Activated CD4-positive, alpha-beta T cell treated with anti-CD3 and anti-CD28 coated beads, Interleukin-2, amount 10 ng/mL, durations not matched to agents 7 days and 5 days (primary cell): Measurements from ENCODE around the gene SHC3. TPM values are rescaled to one million over a fixed set of nuclear protein-coding genes. Genes with fewer than 3 reads are reported as not detected.
"Not testable (repeated sequence)": the region's sequence is repeated elsewhere in the genome, so short reads cannot be mapped to it uniquely, and the experiment has no call there.

Experiments
- CTCF ChIA-PET: fragments of 350-600 bp; sonication (Branson Sonifier 250); formaldehyde crosslinking; loops from one replicate; lab custom pipeline; 2021; ENCODE audit warnings: antibody characterized with exemption; lab: Charles Lee
- POLR2A ChIA-PET: fragments of 350-600 bp; sonication (Branson Sonifier 250); formaldehyde crosslinking; loops from one replicate; lab custom pipeline; 2021; ENCODE audit warnings: antibody characterized with exemption; lab: Charles Lee
- DNase-seq: peaks from one replicate; pipeline ENCODE4 v3.0.0-alpha.2; 2020
- H3K27ac Mint-ChIP-seq: one replicate; pipeline ENCODE4 v1.8.0; 2021; ENCODE audit warnings: mild to moderate bottlenecking, moderate library complexity, mixed read lengths
- H3K27me3 Mint-ChIP-seq: one replicate; pipeline ENCODE4 v1.8.0; 2021; ENCODE audit warnings: mixed read lengths
- H3K36me3 Mint-ChIP-seq: one replicate; pipeline ENCODE4 v1.8.0; 2021; ENCODE audit warnings: low read depth, mixed read lengths
- H3K4me1 Mint-ChIP-seq: one replicate; pipeline ENCODE4 v1.8.0; 2021; ENCODE audit warnings: mixed read lengths
- H3K4me3 Mint-ChIP-seq: one replicate; pipeline ENCODE4 v1.8.0; 2021; ENCODE audit warnings: mild to moderate bottlenecking, moderate library complexity, mixed read lengths
- H3K9me3 Mint-ChIP-seq: one replicate; pipeline ENCODE4 v1.8.0; 2021; ENCODE audit warnings: mixed read lengths
- total RNA-seq, 2 experiments: library from RNA; stranded (reverse); gene quantifications; one replicate each; pipeline ENCODE4 v1.2.3, GENCODE V29; 2021

SHC3 gene
- total RNA-seq = not detected

DNA sequence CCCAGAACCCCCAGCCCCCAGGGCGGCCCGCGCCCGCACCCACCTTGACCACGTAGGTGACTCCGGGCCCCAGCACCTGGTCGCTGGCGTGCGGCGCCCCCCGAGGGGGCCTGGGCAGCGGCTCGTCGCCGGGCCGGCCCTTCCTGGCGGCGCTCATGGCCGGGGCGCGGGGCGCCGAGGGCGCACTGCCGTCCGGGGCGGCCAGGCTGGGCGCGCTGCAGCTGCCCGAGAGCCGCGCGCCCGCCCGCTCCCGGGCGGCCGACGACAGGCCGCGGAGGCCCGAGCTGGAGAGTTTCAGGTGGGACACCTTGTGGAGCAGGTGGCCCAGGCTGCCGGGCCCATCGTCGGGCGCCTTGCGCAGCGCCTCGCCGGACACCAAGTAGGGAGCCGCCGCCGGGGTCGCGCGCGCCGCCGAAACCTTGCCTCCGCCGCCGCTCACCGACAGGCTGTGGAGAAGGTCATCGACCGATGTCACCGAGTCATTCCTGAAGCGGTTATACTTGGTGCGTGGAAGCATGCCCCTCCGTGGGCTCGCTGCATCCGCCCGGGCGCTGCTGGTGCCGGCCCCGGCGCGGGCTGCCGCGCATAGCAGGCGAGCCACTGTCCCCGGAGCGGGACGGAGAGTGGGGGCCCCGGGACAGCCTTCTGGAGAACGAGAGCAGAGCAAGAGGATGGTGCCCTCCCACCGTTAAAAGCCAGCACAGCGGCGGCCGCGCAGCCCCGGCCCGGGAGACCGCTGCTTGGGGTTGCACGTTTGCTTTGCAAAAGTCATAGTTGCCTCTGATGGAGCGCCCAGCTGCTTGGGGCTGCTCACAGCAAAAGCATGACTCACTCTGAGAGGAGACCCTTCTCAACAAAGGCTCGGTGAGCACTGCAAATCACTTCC is at the start of gene SHC3:
TSS of gene SHC3 (minus strand) at position 875 of the 886 bp plus-strand sequence. CDS start at position 517, 358 bp downstream.
- H3K9me3 Mint-ChIP-seq = no peaks in the 10 kb centered on the region
- CTCF ChIA-PET = no interaction called here
- H3K36me3 Mint-ChIP-seq = peaks cover 4% of the 10 kb centered on the region
- no peak within 1 kb of the TSS for H3K27ac Mint-ChIP-seq
- DNase-seq = no peak
- POLR2A ChIA-PET = no interaction called here
- peaks cover 16% of the 10 kb centered on the region for H3K4me1 Mint-ChIP-seq
- peak within 1 kb of the TSS; percentile 21 for H3K4me3 Mint-ChIP-seq
- peaks cover 69% of the 10 kb centered on the region for H3K27me3 Mint-ChIP-seq

DNA sequence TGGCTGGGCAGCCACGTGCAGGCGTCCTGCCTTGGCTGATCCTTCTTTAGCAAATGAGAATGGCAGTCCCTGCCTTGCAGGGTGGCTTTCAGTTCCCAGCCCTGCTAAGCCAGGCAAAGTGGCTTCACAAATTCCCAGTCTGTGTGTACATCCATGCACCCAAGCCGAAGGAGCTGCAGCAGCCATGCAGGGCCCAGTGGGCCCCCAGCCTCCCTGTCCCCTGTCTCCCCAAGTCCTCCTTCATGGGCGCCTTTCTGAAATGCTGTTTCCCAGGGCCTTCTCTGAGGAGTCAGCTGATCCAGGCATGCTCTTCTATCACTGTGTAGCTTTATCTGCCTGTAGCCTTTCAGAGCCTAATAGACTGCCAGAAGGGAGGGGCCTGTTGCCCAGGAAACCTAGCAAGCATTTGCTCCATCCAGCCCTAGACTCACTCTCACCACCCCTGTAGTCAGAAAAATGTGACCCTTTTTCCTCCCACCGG is 47.4 kb upstream of the SHC3 start:
- no peak for DNase-seq
- H3K4me3 Mint-ChIP-seq = no peak overlapping the region
- ChIA-PET POLR2A (no interaction called here), CTCF (no interaction called here)
- no peak overlapping the region for H3K27ac Mint-ChIP-seq
- peaks cover 50% of the 10 kb centered on the region for H3K27me3 Mint-ChIP-seq
- H3K36me3 Mint-ChIP-seq = no peaks in the 10 kb centered on the region
- H3K4me1 Mint-ChIP-seq = no peaks in the 10 kb centered on the region
- H3K9me3 Mint-ChIP-seq = no peaks in the 10 kb centered on the region

DNA sequence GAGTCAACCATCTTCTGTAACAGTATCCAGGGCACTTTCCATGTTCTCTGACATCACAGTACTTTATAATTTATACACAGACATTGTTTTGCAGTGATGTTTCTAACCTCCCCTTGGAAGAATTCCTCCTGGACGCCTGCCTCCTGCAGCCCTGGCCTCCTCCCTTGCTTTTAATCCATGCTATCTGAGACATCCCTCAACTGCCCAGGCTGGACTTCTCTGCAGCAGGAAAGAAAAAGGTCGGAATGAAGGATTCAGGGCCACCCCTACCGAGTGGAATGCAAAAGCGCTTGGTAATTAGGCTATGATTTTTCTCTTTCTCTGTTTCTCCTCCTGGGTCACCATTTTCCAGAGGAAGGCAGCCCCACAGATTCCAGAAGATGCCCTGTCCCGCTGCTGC is 47.0 kb upstream of the SHC3 start:
- Mint-ChIP-seq H3K27me3 (peaks cover 47% of the 10 kb centered on the region), H3K9me3 (no peaks in the 10 kb centered on the region), H3K36me3 (no peaks in the 10 kb centered on the region), H3K27ac (no peak overlapping the region), H3K4me3 (no peak overlapping the region), H3K4me1 (no peaks in the 10 kb centered on the region)
- no peak for DNase-seq
- CTCF ChIA-PET = no interaction called here
- POLR2A ChIA-PET = no interaction called here

DNA sequence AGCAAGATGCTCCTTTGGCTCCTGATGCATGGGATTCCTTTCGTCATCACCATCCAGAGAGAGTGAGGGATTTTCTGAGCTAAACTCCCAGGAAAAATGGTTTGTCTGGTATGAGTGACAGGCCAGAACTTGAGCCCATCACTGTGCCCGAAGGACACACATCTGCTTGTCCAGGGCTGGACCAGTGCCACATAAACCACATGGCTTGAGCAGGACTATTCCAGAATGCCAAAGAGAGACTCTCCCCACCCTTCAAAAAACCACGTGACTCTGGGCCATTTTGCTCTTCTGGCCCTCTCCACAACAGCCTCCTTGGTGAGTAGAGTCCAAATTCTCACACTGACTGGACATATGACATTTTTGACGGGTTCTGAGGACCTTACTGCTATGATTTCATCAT is 46.4 kb upstream of the SHC3 start:
- no peak overlapping the region for H3K27ac Mint-ChIP-seq
- H3K4me3 Mint-ChIP-seq = no peak overlapping the region
- POLR2A ChIA-PET = no interaction called here
- no peaks in the 10 kb centered on the region for H3K36me3 Mint-ChIP-seq
- CTCF ChIA-PET = no interaction called here
- H3K27me3 Mint-ChIP-seq = peaks cover 41% of the 10 kb centered on the region
- H3K4me1 Mint-ChIP-seq = no peaks in the 10 kb centered on the region
- H3K9me3 Mint-ChIP-seq = no peaks in the 10 kb centered on the region
- DNase-seq = no peak

DNA sequence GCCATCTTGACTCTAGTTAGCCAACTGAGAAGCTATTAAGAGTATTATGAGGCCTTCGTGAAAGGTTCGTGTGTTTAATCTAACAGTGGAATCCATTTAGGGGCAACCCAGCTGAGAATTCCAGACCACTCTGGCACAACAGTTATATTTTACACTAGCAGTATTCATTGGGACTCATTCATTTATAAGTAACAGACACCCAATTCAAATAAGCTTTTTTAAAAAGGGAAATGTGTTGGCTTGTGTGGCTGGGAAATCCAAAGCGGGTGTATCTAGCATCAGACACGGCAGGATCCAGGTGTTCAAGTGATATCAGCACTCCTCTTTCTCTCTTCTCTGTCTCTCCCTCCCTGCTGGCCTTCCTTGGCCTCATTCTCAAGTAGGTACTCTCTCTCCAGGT is 46.0 kb upstream of the SHC3 start:
- CTCF ChIA-PET = no interaction called here
- no peak for DNase-seq
- H3K36me3 Mint-ChIP-seq = no peaks in the 10 kb centered on the region
- peaks cover 37% of the 10 kb centered on the region for H3K27me3 Mint-ChIP-seq
- POLR2A ChIA-PET = no interaction called here
- H3K4me3 Mint-ChIP-seq = no peak overlapping the region
- H3K27ac Mint-ChIP-seq = no peak overlapping the region
- no peaks in the 10 kb centered on the region for H3K4me1 Mint-ChIP-seq
- no peaks in the 10 kb centered on the region for H3K9me3 Mint-ChIP-seq

DNA sequence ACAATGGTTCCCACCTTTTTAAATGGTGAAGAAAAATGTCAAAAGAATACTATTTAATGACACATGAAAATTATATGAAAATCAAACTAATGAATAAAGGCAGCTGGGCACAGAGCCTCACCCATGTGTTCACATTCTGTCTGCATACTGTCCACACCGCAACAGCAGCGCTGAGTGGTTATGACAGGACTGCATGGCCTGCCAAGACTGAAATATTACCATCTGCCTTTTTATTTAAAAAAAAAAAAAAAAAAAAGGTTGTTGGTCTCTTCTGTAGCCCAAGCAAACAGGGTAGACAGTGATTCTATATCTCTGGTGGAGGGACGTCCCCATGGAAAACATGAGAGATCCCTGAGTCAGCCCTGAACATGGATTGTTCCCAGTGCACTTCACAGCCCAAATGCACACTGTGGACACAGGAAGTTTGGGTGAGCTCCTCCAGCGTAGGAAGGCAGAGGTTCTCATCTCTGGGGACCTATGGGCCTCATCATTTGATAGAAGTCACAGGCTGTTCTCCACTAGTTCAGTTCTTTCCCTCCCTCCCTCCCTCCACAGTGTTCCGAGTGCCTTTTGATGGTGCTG is 44.9 kb upstream of the SHC3 start:
- Mint-ChIP-seq H3K9me3 (no peaks in the 10 kb centered on the region), H3K36me3 (no peaks in the 10 kb centered on the region), H3K27ac (no peak overlapping the region), H3K4me1 (no peaks in the 10 kb centered on the region), H3K4me3 (no peak overlapping the region), H3K27me3 (peaks cover 27% of the 10 kb centered on the region)
- ChIA-PET CTCF (no interaction called here), POLR2A (no interaction called here)
- DNase-seq = no peak

- no peak for DNase-seq
- peaks cover 5% of the 10 kb centered on the region for H3K27me3 Mint-ChIP-seq
- no peaks in the 10 kb centered on the region for H3K9me3 Mint-ChIP-seq
- no peaks in the 10 kb centered on the region for H3K36me3 Mint-ChIP-seq
- no peak overlapping the region for H3K27ac Mint-ChIP-seq
- H3K4me1 Mint-ChIP-seq = no peaks in the 10 kb centered on the region
- ChIA-PET POLR2A (no interaction called here), CTCF (no interaction called here)
- H3K4me3 Mint-ChIP-seq = no peak overlapping the region
Measured at GRCh38 chr9:89219637-89220036, 41.0 kb upstream of the SHC3 start.

DNA sequence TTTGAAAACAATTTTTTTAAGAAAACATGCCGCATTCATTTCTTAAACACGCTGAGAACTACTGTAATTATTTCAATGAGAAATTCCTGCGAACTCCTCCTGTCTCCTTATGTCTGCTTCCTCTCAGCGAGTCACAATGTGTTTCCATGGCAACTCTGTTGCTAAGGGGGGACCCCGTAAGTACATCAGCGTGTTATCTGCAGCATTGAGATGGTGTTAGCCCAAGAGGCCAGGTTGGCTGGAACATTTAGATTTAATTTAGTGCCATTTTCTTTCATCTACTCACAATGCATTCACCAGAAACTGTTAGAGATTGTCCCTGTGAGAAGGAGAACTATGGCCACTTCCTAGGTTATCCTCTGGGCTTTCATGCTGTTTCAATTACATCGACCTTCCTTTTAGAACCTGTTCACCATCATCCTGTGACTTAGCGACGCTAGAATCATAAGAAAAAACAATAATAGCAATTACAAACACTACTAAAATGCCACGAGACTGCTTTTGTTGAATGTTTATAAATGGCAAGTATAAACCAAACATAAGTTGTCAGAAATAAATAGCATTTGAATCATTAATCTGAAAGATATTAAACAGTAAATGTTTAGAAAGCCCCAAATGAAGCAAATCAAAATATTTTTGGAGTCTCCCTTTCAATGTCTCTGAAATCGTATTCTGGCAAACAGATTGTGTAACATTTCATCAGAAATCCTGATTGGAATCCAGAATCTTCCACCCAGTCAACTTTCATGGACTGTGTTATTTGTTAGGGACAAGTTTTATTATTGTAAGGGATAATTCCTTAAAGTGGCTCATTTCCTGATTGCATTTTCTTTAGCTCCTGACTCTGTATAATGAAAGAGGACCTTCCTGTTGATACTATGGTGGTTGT is 39.7 kb upstream of the SHC3 start:
- no peak for DNase-seq
- CTCF ChIA-PET = no interaction called here
- no peaks in the 10 kb centered on the region for H3K36me3 Mint-ChIP-seq

DNA sequence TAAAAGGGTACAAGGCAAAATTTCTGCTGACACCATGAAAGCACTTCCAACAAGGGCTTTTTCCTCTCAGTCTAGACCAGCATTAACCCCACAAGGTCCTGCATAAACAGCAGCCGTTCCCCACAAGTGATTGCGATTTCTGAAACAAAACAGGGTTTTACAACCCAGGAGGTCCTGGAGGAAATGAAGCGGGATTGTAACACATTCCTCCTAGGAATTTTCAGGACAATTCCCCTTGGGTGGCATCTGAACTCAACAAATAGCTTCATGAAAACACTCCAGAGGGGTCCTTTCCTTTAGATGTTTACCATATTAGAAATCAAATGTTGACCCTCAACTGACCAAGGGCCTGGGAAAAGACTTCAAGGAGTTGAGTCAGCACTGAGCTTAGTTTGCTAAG is 36.7 kb upstream of the SHC3 start:
- H3K4me3 Mint-ChIP-seq = no peak overlapping the region
- no peaks in the 10 kb centered on the region for H3K4me1 Mint-ChIP-seq
- ChIA-PET POLR2A (no interaction called here), CTCF (no interaction called here)
- DNase-seq = no peak
- H3K9me3 Mint-ChIP-seq = no peaks in the 10 kb centered on the region
- no peaks in the 10 kb centered on the region for H3K36me3 Mint-ChIP-seq
- peaks cover 6% of the 10 kb centered on the region for H3K27me3 Mint-ChIP-seq
- no peak overlapping the region for H3K27ac Mint-ChIP-seq

More for the DNA sequence above, 39.7 kb upstream of the SHC3 start:
- Mint-ChIP-seq H3K4me3 (no peak overlapping the region), H3K27ac (no peak overlapping the region), H3K4me1 (no peaks in the 10 kb centered on the region), H3K27me3 (peaks cover 6% of the 10 kb centered on the region), H3K9me3 (no peaks in the 10 kb centered on the region)
- POLR2A ChIA-PET = no interaction called here

DNA sequence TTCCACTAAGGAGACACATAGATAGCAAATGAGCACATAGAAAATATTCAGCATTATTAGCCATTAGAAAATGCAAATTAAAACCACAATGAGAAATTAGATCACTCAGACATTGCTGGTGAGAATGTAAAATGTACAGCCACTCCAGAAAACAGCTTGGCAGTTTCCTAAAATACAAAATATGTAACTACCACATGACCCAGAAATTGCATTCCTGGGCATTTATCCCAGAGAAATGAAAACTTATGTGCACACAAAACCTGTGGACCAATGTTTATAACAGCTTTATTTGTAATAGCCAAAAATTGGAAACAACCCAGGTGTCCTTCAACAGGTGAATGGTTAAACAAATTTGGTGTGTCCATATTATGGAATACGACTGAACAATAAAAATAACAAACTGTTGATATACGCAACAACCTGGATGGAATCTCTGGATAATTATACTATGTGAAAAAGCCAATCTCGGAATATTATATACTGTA is 34.8 kb upstream of the SHC3 start:
- DNase-seq = no peak
- CTCF ChIA-PET = no interaction called here
- H3K9me3 Mint-ChIP-seq = no peaks in the 10 kb centered on the region
- peaks cover 6% of the 10 kb centered on the region for H3K27me3 Mint-ChIP-seq
- no peaks in the 10 kb centered on the region for H3K4me1 Mint-ChIP-seq
- POLR2A ChIA-PET = no interaction called here
- no peak overlapping the region for H3K4me3 Mint-ChIP-seq
- no peak overlapping the region for H3K27ac Mint-ChIP-seq
- H3K36me3 Mint-ChIP-seq = no peaks in the 10 kb centered on the region

DNA sequence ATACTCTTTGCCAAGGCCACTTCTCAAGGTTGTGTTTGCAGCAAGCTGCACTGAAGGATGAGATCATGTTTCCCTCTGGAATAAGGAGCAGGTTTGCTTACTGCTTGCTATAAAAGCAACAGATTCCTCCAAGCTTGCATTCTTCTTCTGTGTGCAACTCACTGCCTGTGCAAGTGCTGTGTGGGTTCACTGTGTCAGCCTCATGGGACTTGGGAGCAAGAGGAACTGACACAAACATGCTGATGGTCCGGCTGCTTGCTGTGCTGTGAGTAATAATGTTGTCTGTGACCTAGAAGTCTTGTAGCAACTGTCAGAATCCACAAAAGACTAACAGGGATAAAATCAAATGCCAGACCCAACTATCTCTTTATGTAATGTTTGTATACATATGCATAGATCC is 33.6 kb upstream of the SHC3 start:
- DNase-seq = no peak
- no peaks in the 10 kb centered on the region for H3K4me1 Mint-ChIP-seq
- H3K9me3 Mint-ChIP-seq = no peaks in the 10 kb centered on the region
- H3K36me3 Mint-ChIP-seq = no peaks in the 10 kb centered on the region
- H3K27ac Mint-ChIP-seq = no peak overlapping the region
- ChIA-PET CTCF (interaction anchor here (0.6 kb wide), 1 partner anchor 37 kb away, joined by 3 read pairs; no protein-coding TSS in a partner anchor), POLR2A (no interaction called here)
- peaks cover 4% of the 10 kb centered on the region for H3K27me3 Mint-ChIP-seq
- H3K4me3 Mint-ChIP-seq = no peak overlapping the region

GRCh38 chr9:89209311-89209710 is 30.7 kb upstream of the SHC3 start:
- CTCF ChIA-PET, H3K4me1 Mint-ChIP-seq, POLR2A ChIA-PET, H3K4me3 Mint-ChIP-seq, H3K9me3 Mint-ChIP-seq, H3K27me3 Mint-ChIP-seq, H3K27ac Mint-ChIP-seq, DNase-seq, H3K36me3 Mint-ChIP-seq: not testable (repeated sequence)

DNA sequence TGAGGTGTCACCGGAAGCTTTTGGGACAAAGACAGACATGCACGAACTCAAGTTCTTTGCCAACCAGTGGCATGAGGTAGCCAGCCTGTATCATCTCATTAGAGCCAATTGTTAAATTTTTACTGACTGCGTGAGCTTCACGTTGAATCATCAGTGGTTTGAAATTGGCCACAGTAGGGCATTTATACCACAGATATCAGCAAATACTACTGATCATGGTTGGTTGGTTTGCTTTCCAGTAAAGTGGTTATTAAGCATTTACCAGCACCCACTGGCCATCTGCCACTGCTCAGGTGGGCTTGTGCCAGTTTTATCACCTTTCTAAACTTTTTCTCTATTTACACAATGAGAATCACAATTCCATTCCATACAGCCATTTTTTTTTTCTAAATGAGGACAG is 28.4 kb upstream of the SHC3 start:
- CTCF ChIA-PET = no interaction called here

More for the DNA sequence above, 28.4 kb upstream of the SHC3 start:
- no peak for DNase-seq
- H3K27ac Mint-ChIP-seq = no peak overlapping the region
- no peaks in the 10 kb centered on the region for H3K36me3 Mint-ChIP-seq
- POLR2A ChIA-PET = no interaction called here
- H3K4me1 Mint-ChIP-seq = no peaks in the 10 kb centered on the region
- H3K9me3 Mint-ChIP-seq = peaks cover 7% of the 10 kb centered on the region
- peaks cover 6% of the 10 kb centered on the region for H3K27me3 Mint-ChIP-seq
- no peak overlapping the region for H3K4me3 Mint-ChIP-seq
